Measurements from ENCODE around the gene WNT8A. TPM values are rescaled to one million over a fixed set of nuclear protein-coding genes. Genes with fewer than 3 reads are reported as not detected.

The WNT8A gene
- polyA plus RNA-seq, 1 donor from 2014 or later = 0.26 TPM

GRCh38 chr5:138082033-138082432, 1.8 kb upstream of the WNT8A start:
- Histone ChIP-seq H2AFZ (ENCODE audit: low read depth, low read length) (no peak overlapping the region), H3F3A (ENCODE audit: insufficient read depth, low read length, poor library complexity, severe bottlenecking) (no peaks in the 10 kb centered on the region), H3K27me3 (ENCODE audit: insufficient read depth, low read depth, low read length) (no peaks in the 10 kb centered on the region), H3K79me2 (replicated peaks; ENCODE audit: insufficient read depth, low read length) (no peaks in the 10 kb centered on the region), H3K4me2 (ENCODE audit: low read length) (no peak overlapping the region), H3K9me3 (ENCODE audit: low read length) (no peaks in the 10 kb centered on the region), H4K20me1 (ENCODE audit: insufficient read depth) (no peaks in the 10 kb centered on the region), H3K9ac (ENCODE audit: low read length) (no peak overlapping the region), H3K27ac (ENCODE audit: low read length) (no peak overlapping the region), H3K4me3 (ENCODE audit: low read length) (no peak overlapping the region), H3K9me2 (ENCODE audit: insufficient read depth, low read length) (no peaks in the 10 kb centered on the region), H3K36me3 (ENCODE audit: insufficient read depth, low read length) (no peaks in the 10 kb centered on the region)
- TF ChIP-seq SMC3 (conservative IDR thresholded peaks at IDR 0.05; ENCODE audit: poor library complexity) = no peak
- no peak for TF ChIP-seq EZH2 (IDR thresholded peaks at IDR 0.05; ENCODE audit: borderline replicate concordance, insufficient read depth, low read length, poor library complexity, severe bottlenecking)
- TF ChIP-seq RAD21 (conservative IDR thresholded peaks at IDR 0.05) = no peak
- no peak for TF ChIP-seq MXI1 (conservative IDR thresholded peaks at IDR 0.05; ENCODE audit: poor library complexity, severe bottlenecking)
- TF ChIP-seq EP300 (conservative IDR thresholded peaks at IDR 0.05; ENCODE audit: poor library complexity, severe bottlenecking) = no peak
- TF ChIP-seq POLR2AphosphoS5 (IDR thresholded peaks at IDR 0.05) = no peak
- TF ChIP-seq, protein P1, sequence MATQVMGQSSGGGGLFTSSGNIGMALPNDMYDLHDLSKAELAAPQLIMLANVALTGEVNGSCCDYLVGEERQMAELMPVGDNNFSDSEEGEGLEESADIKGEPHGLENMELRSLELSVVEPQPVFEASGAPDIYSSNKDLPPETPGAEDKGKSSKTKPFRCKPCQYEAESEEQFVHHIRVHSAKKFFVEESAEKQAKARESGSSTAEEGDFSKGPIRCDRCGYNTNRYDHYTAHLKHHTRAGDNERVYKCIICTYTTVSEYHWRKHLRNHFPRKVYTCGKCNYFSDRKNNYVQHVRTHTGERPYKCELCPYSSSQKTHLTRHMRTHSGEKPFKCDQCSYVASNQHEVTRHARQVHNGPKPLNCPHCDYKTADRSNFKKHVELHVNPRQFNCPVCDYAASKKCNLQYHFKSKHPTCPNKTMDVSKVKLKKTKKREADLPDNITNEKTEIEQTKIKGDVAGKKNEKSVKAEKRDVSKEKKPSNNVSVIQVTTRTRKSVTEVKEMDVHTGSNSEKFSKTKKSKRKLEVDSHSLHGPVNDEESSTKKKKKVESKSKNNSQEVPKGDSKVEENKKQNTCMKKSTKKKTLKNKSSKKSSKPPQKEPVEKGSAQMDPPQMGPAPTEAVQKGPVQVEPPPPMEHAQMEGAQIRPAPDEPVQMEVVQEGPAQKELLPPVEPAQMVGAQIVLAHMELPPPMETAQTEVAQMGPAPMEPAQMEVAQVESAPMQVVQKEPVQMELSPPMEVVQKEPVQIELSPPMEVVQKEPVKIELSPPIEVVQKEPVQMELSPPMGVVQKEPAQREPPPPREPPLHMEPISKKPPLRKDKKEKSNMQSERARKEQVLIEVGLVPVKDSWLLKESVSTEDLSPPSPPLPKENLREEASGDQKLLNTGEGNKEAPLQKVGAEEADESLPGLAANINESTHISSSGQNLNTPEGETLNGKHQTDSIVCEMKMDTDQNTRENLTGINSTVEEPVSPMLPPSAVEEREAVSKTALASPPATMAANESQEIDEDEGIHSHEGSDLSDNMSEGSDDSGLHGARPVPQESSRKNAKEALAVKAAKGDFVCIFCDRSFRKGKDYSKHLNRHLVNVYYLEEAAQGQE (IDR thresholded peaks at IDR 0.05; ENCODE audit: borderline replicate concordance) = no peak
- TF ChIP-seq CTCF (IDR thresholded peaks at IDR 0.05; ENCODE audit: poor library complexity, severe bottlenecking) = no peak
- no peak for TF ChIP-seq TAF1 (IDR thresholded peaks at IDR 0.05; ENCODE audit: low read depth)

DNA sequence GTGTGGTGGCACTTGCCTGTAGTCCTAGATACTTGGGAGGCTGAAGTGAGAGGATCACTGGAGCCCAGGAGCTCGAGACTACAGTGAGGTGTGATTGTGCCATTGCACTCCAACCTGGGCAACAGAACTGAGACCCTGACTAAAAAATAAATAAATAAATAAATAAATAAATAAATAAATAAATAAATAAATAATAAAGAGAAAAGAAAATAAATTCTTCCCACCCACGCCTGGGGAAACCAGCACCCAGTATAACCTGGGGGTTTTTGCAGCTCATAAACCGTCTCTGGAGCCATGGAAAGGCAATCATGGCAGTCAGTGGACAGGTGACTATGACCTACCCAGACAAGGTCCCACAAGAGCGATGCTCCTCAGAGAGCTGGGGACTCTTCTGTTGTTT, 7.9 kb downstream of the WNT8A start:
- no peaks in the 10 kb centered on the region for H3K9me3 ChIP-seq (ENCODE audit: low read length)
- no peaks in the 10 kb centered on the region for H3K9me2 ChIP-seq (ENCODE audit: insufficient read depth, low read length)
- no peak overlapping the region for H3K4me2 ChIP-seq (ENCODE audit: low read length)
- H3K27me3 ChIP-seq (ENCODE audit: insufficient read depth, low read depth, low read length) = no peaks in the 10 kb centered on the region
- no peak overlapping the region for H2AFZ ChIP-seq (ENCODE audit: low read depth, low read length)
- no peaks in the 10 kb centered on the region for H4K20me1 ChIP-seq (ENCODE audit: insufficient read depth)
- H3K9ac ChIP-seq (ENCODE audit: low read length) = no peak overlapping the region
- H3K79me2 ChIP-seq (replicated peaks; ENCODE audit: insufficient read depth, low read length) = no peaks in the 10 kb centered on the region
- no peaks in the 10 kb centered on the region for H3F3A ChIP-seq (ENCODE audit: insufficient read depth, low read length, poor library complexity, severe bottlenecking)
- H3K36me3 ChIP-seq (ENCODE audit: insufficient read depth, low read length) = no peaks in the 10 kb centered on the region
- no peak overlapping the region for H3K27ac ChIP-seq (ENCODE audit: low read length)
- H3K4me3 ChIP-seq (ENCODE audit: low read length) = no peak overlapping the region
- TF ChIP-seq, protein P1 (IDR thresholded peaks at IDR 0.05; ENCODE audit: borderline replicate concordance) = no peak
- no peak for TF ChIP-seq MXI1 (conservative IDR thresholded peaks at IDR 0.05; ENCODE audit: poor library complexity, severe bottlenecking)
- TF ChIP-seq POLR2AphosphoS5 (IDR thresholded peaks at IDR 0.05) = no peak
- TF ChIP-seq TAF1 (IDR thresholded peaks at IDR 0.05; ENCODE audit: low read depth) = no peak
- TF ChIP-seq SMC3 (conservative IDR thresholded peaks at IDR 0.05; ENCODE audit: poor library complexity) = no peak
- TF ChIP-seq EP300 (conservative IDR thresholded peaks at IDR 0.05; ENCODE audit: poor library complexity, severe bottlenecking) = no peak
- no peak for TF ChIP-seq RAD21 (conservative IDR thresholded peaks at IDR 0.05)
- TF ChIP-seq CTCF (IDR thresholded peaks at IDR 0.05; ENCODE audit: poor library complexity, severe bottlenecking) = no peak
- no peak for TF ChIP-seq EZH2 (IDR thresholded peaks at IDR 0.05; ENCODE audit: borderline replicate concordance, insufficient read depth, low read length, poor library complexity, severe bottlenecking)

All from neural cell (in vitro differentiated cells).